SKM-1 treated with dmso at 0.1 percent for 144 hours (cell line): ENCODE data around the gene THOC6.
A peak's percentile ranks its signal among the peaks of the same experiment; 100 is the strongest.

ENCODE experiments used
- DNase-seq: peaks from one replicate; lab custom pipeline; 2025; ENCODE audit not compliant: unreplicated experiment; lab: John Stamatoyannopoulos, UW

THOC6 gene

GRCh38 chr16:2991566-2992261 lies 32.1 kb upstream of the THOC6 start:
- no peak for DNase-seq

- DNase-seq: no peak
Measured at GRCh38 chr16:2992383-2993081, 31.3 kb upstream of the THOC6 start.

GRCh38 chr16:2996298-2996697 lies 27.5 kb upstream of the THOC6 start:
- no peak for DNase-seq

- no peak for DNase-seq
Measured at GRCh38 chr16:2999929-3000328, 23.9 kb upstream of the THOC6 start.

GRCh38 chr16:3000540-3000939 lies 23.3 kb upstream of the THOC6 start:
- no peak for DNase-seq

GRCh38 chr16:3001316-3001715 lies 22.5 kb upstream of the THOC6 start:
- no peak for DNase-seq

GRCh38 chr16:3003582-3004270 lies 20.1 kb upstream of the THOC6 start:
- DNase-seq: peak; percentile 98

GRCh38 chr16:3004319-3004718 lies 19.5 kb upstream of the THOC6 start:
- DNase-seq: no peak

- DNase-seq: no peak
Measured at GRCh38 chr16:3004781-3005284, 19.0 kb upstream of the THOC6 start.

- DNase-seq: peak; percentile 54
Measured at GRCh38 chr16:3007059-3007956, 16.5 kb upstream of the THOC6 start.

GRCh38 chr16:3007957-3008689 lies 15.7 kb upstream of the THOC6 start:
- DNase-seq: peak; percentile 64

GRCh38 chr16:3008690-3009037 lies 15.2 kb upstream of the THOC6 start:
- DNase-seq: no peak

GRCh38 chr16:3009568-3010390 lies 14.1 kb upstream of the THOC6 start:
- no peak for DNase-seq

GRCh38 chr16:3010510-3010909 lies 13.3 kb upstream of the THOC6 start:
- DNase-seq: no peak

- DNase-seq: no peak
Measured at GRCh38 chr16:3012246-3012645, 11.6 kb upstream of the THOC6 start.

GRCh38 chr16:3012828-3013420 lies 10.9 kb upstream of the THOC6 start, which contains the start of gene CLDN9:
CLDN9 (plus strand) TSS chr16:3012923; CDS start chr16:3013363, 440 bp downstream.
- DNase-seq: no peak

- no peak for DNase-seq
Measured at GRCh38 chr16:3013491-3013951, 10.3 kb upstream of the THOC6 start.

- no peak for DNase-seq
Measured at GRCh38 chr16:3013998-3014690, 9.7 kb upstream of the THOC6 start.
